Measurements from ENCODE around the gene SLC26A3.

DNA sequence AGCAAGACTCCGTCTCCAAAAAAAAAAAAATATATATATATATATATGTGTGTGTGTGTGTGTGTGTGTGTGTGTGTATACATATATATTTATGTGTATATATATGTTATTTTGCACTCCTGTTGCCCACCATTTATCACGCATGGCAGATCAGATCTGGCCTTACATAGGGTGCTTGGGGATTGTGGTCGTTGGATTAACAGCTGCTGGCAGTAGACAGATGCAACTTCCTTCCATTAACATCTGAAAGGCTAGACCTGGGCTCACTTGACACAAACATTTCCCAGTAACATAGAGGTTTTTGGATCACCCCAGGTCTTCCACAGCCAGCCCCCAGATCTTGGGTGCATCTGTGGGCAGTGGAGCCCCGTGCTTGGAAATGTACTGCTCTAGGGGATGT lies 47.2 kb upstream of the SLC26A3 start:
- TF ChIP-seq EZH2 (optimal IDR thresholded peaks at IDR 0.05; ENCODE audit: low read depth, low read length) (no peak), EZH2phosphoT487 (IDR thresholded peaks at IDR 0.05; ENCODE audit: low read length) (no peak)
- TF ChIP-seq, protein P1, sequence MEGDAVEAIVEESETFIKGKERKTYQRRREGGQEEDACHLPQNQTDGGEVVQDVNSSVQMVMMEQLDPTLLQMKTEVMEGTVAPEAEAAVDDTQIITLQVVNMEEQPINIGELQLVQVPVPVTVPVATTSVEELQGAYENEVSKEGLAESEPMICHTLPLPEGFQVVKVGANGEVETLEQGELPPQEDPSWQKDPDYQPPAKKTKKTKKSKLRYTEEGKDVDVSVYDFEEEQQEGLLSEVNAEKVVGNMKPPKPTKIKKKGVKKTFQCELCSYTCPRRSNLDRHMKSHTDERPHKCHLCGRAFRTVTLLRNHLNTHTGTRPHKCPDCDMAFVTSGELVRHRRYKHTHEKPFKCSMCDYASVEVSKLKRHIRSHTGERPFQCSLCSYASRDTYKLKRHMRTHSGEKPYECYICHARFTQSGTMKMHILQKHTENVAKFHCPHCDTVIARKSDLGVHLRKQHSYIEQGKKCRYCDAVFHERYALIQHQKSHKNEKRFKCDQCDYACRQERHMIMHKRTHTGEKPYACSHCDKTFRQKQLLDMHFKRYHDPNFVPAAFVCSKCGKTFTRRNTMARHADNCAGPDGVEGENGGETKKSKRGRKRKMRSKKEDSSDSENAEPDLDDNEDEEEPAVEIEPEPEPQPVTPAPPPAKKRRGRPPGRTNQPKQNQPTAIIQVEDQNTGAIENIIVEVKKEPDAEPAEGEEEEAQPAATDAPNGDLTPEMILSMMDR (IDR thresholded peaks at IDR 0.05; ENCODE audit: low read length) = no peak
